ENCODE results near the gene SHANK3.

GRCh38 chr22:50693462-50693861 is 20.8 kb downstream of the SHANK3 start:
- no peak for TF ChIP-seq CTCF (conservative IDR thresholded peaks at IDR 0.05; ENCODE audit: low read length)
- TF ChIP-seq EZH2phosphoT487 (IDR thresholded peaks at IDR 0.05; ENCODE audit: borderline replicate concordance, low read depth, low read length): no peak

All from OCI-LY7 (cell line).